GM18858 (cell line): ENCODE results near the gene PIH1D1.
A peak's percentile ranks its signal among the peaks of the same experiment; 100 is the strongest.
"Not testable (repeated sequence)": the region's sequence is repeated elsewhere in the genome, so short reads cannot be mapped to it uniquely, and the experiment has no call there.

ENCODE experiments used
- ATAC-seq: cut with Tn5 transposase; IDR thresholded peaks from one replicate; pipeline ENCODE4 v1.9.1; 2021; ENCODE audit not compliant: unreplicated experiment

The PIH1D1 gene

GRCh38 chr19:49456326-49456725 lies 4.7 kb upstream of the PIH1D1 start:
- ATAC-seq: no peak

DNA sequence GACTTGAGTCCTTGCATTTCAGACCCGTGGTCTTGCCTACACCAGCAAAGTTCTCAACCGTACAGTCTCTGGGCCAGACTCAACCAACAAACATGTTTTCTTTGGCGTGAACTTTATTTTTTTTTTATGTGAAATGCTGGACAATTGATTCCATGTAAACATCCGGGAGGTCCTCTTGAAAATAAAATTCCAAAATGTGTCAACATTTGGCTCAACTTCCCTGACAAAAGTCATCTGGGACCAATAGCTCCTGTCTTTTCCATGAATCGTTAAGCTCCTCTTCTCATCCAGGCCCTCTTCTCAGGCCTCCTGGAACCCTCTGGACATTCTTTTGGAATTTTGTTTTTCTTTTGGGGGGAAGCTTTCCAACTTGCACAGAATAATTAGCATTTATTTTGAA lies 4.2 kb upstream of the PIH1D1 start:
- ATAC-seq: no peak

GRCh38 chr19:49453757-49454240 lies 2.2 kb upstream of the PIH1D1 start:
- no peak for ATAC-seq

DNA sequence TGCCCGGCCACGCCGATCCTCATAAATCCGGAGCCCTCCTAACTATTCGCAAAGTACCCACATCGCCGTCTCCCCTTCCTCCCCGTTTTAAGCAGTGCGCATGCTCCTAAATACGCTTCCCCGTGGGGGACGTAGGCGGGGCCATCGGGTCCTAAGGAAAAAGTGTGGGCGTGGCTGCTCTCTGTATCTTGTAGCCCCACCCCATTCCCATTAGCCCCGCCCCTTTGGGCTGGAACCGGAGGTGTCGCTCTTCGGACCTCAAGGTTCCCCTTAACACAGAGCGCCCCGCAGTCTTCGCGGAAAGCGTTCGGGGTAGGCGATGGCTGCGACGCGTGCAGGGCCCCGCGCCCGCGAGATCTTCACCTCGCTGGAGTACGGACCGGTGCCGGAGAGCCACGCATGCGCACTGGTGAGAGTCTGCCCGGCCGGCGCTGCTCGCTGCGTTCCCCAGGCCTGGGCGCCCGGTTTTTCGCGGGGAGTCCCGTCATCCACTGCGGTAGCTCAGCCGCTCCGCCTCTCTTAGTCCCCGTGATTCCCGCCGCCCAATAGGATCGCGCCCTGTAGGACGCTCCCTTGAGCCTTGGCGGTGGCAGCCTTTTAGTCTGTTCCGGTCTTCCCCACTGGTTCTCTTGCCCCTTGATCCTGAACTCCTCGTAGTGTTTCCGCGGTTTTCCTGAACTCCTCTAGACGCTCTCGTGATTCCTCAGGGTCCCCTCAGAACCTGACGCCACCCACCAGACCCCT lies 1.6 kb upstream of the PIH1D1 start, which contains the start of gene ALDH16A1:
TSS of gene ALDH16A1 (plus strand) at position 213 of the 744 bp plus-strand sequence. CDS start at position 320, 107 bp downstream.
- peak; percentile 75 for ATAC-seq

DNA sequence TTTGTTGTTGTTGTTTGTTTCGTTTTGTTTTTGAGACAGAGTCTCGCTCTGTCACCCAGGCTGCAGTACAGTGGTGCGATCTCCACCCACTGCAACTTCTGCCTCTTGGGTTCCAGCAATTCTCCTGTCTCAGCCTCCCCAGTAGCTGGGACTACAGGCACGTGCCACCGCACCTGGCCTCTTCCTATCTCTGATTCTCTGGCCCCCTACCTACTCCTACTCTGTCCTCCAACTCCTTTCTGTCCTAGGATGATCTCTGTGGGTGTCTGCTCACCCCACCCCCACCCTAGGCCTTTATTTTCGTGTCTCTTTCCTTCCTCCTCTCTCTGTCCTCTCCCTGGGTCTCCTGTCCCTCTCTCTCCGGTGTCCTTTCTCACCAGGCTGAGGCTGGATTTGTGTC lies 1.2 kb downstream of the PIH1D1 start:
- no peak for ATAC-seq

DNA sequence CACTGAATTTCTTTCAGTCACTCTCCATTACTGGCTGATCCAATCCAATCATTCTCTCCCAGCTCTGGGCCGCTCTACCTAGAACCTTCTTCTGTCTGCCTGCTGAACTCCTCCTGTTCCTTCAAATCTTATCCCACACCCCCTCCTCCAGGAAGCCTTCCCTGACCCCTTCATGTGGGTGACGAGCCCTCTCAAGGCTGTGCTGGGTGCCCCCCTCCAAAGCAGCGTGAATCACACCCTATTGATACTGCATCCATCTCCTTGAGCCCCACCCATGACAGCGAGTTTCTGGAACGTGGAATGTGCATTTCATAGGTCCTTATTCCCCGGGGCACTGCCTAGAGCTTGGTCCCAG lies 3.2 kb downstream of the PIH1D1 start:
- ATAC-seq: no peak

GRCh38 chr19:49447485-49448431 lies 3.9 kb downstream of the PIH1D1 start:
- ATAC-seq: no peak

DNA sequence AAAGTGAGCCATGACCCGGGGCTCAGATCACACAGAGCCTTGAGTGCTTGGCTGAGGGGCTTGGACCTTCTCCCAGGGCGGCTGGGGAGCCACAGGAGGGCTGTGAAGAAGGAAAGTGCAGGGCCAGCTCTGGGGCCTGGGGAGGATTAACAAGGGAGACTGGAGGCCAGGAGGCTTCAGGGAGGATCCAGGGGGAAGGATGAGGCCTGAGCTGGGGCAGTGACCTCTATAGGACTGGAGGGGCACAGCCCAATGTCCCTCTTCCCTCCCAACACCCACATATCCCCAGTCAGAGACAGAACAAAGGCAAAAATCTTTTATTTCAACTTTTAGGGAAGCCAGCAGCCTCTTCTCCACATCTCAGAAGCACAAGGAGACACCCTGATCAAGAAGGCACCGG lies 5.6 kb downstream of the PIH1D1 start:
- ATAC-seq: no peak

DNA sequence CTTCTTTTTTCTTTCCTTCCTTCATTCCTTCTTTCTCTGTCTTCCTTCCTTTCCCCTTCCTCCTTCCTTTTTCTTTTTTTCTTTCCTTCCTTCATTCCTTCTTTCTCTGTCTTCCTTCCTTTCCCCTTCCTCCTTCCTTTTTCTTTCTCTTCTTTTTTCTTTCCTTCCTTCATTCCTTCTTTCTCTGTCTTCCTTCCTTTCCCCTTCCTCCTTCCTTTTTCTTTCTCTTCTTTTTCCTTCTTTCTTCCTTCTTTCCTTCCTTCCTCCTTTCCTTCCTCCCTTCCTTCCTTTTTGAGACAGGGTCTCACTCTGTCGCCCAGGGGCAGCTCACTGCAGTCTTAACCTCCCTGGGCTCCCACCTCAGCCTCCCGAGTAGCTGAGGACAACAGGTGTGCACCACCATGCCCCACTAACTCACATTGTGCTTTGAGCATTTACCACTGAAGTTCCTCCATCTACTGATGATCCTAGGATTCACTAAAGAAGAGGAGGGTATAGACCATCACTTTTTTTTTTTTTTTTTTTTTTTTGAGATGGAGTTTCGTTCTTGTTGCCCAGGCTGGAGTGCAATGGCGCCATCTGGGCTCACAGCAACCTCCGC lies 7.4 kb downstream of the PIH1D1 start:
- not testable (repeated sequence) for ATAC-seq

DNA sequence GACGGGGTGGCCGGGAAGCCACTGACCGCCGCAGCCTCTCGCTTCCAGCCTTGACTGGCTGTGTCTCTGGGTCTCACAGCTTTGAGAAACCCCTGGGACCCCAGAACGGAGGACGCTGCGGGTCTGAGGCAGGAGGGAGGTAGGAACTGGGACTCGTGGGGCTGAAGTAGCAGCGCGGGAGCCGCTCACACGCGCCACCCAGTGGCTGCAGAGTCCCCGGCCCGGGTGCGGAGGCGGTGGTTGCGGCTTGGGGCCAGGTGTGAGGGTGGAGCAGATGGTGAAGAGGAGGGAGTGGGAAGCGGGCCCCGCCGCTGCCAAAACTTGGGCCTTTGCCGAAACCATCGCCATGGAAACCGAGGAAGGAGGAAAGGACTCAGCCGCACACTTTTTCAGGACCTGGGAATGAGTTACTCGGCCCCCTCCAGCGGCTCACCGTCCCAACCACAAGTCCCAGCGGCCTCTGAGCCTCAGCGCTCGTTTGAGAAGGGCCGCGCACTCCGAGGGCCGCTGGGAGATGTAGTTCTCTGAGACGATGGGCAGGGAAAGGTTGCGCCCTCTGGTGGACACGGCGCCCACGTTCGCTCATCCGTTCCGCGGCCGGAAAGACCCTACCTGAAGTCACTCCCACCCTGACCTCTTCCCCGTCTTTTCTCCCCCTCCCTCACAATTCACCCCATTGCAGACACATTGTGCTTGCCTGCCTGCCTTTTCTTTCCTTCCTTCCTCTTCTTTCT lies 8.1 kb downstream of the PIH1D1 start:
- peak; percentile 59 for ATAC-seq

DNA sequence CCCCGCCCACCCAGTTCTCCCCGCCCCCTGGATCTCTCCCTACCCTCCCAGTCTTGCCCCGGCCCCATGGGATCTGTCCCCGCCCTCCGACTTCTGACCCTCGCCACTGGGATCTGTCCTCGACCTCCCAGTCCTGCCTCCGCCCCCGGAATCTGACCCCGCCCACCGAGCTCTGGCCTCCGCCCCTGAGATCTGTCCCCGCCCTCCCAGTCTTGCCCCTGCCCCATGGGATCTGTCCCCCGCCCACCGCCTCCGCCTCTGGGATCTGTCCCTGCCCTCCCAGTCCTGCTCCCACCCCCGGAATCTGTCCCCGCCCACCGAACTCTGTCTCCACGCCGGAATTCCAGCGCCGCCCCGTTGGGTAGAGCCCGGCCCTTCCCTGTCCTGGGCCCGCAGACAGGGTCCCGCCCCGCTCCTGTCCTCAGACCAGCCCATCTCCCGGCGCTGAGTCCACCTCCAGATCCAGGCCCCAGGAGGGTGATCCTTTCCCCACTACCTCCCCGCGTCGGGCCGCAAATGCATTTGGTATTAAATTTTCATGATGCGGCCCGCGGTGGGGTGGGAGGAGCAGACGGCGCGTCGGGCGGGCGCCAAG lies 8.7 kb downstream of the PIH1D1 start:
- no peak for ATAC-seq

DNA sequence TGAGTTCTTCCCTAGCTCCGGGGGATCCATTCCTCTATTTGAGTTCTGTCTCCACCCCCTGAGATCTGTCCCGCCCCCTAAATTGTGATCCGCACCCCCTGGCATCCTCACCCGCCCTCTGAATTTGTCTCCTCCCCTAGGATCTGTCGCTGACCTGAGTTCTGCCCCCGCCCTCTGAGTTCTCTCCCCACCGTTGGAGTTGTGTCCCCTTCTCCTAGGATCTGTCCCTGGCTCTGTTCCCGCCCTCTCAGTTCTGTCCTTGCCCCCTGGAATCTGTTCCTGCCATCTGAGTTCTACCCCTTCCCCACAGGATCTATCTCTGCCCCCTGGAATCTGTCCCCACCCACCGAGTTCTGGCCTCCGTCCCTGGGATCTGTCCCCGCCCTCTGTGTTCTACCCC lies 9.3 kb downstream of the PIH1D1 start:
- no peak for ATAC-seq

- ATAC-seq: no peak
These were observed 9.7 kb downstream of the PIH1D1 start for GRCh38 chr19:49441960-49442350.

DNA sequence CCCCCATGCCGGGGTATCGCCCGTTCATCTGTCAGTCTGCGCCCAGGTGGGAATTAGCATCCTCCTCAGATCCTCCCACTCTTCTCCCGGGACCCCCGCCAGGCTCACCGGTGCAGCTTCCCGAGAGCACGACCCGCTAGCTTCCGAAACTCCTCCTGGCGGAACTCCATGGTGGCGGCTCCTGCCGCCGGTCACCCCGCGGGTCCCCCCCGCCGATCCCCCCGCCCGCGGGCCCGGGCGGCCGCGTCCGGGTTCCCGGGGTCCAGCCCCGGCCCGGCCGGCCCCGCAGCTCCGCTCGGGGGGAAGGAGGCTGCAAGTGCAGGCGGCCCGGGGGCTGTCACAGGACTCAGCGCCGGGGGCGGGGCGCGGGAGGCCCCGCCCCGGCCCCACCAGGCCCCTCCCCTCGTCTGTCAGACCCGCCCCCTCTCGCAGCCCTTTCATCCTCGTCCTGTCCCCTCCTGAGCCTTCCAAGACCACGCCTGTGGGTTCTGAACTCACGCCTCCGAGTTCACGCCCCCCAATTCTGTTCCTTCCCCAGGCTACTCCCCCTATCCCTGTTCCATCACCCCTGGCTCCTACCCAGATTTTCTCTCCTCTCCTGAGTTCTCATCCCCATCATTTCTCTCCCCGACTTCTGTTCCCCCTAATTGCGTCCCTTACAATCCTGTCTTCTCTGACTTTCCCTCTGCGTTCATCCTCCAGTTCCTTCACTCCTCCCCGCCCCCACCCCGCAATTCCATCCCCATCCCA lies 10.2 kb downstream of the PIH1D1 start, which contains the start of gene SLC17A7:
TSS of gene SLC17A7 (minus strand) at position 318 of the 750 bp plus-strand sequence. CDS start at position 170, 148 bp downstream.
- no peak for ATAC-seq

DNA sequence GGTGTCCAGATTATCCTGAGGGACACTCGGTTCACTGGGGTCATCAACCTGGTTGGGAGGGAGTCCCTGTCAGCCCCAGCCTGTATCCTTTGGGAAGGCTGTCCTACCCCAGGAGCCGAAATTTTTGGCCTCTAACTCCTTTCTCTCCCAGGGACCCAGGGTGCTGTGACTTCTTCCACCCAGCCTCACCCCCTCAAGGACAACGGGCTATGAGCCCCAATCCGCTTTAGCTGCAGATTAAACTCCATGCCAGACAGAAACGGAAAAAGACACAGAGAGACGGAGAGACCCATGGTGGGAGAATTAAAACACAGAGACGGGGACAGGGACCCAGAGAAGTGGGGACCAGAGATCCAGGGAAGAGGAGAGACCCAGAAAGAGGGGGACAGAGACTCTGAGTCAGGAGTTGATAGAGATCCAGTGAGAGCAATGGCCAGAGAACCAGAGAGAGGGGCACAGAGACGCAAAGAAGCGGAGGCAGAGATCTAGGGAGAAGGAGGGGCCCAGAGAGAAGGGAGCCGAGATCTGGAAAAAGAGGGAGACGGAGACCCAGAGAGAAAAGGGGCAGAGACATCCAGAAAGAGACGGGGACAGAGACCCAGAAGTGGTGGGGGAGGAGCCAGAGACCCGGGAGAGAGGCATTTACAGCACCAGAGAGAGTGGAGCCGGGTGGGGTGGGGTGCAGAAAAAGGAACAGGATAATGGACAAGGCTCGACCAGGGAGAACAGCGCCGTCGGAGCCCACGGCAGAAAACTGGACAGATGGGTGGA lies 11.0 kb downstream of the PIH1D1 start:
- ATAC-seq: no peak

DNA sequence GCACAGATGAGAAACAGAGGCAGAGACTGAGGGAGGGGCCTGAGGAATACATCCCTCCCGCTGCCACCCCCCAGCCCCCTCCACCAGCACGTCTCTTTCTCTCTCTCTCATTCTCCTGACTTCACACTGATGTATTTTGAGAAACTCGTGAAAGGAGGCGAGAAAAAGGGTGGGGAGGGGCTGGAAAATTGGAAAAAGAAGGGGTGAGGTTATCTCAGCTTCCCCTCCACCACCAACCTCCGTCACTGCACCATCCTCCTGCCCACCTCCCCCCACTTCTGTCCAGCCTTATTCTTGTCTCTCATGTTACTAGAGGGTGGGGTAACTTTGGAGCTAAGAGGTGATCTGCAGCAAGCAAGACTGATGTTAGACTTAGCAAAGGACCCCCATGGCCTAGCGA lies 11.8 kb downstream of the PIH1D1 start:
- ATAC-seq: no peak

DNA sequence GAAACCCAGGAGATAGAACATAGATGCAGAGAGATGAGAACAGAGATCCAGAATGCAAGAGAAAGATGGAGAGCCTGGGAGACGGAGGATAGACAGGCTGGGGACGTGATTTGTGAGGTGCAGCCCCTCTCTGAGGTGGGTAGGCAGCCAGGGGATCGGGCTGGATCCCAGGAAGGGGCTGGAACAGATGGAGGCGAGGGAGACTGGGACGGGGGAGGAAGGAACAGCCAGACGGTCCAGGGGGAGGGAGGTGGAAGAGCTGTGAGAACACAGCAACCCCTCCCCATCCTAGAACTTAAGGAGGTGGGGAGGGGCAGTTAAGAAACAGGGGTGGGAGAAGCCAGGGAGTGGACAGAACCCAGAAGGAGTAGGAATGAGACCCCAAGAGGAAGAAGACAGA lies 13.4 kb downstream of the PIH1D1 start:
- ATAC-seq: no peak

- no peak for ATAC-seq
These were observed 14.4 kb downstream of the PIH1D1 start for GRCh38 chr19:49437231-49437630.
